Ishikawa (cell line): ENCODE data around the gene GREB1L.

Source experiments
- CEBPB ChIP-seq: IDR thresholded peaks from 2 replicates; pipeline ENCODE4 v1.6.1; 2012
- CREB1 ChIP-seq: IDR thresholded peaks from 2 replicates; pipeline ENCODE4 v1.6.1; 2012; ENCODE audit warnings: low read depth
- EGR1 ChIP-seq: IDR thresholded peaks from 2 replicates; pipeline ENCODE4 v1.6.1; 2012
- EP300 ChIP-seq: IDR thresholded peaks from 2 replicates; pipeline ENCODE4 v1.6.1; 2012; ENCODE audit warnings: borderline replicate concordance
- FOXM1 ChIP-seq: IDR thresholded peaks from 2 replicates; pipeline ENCODE4 v1.6.1; 2012; ENCODE audit warnings: low read depth, borderline replicate concordance
- MAX ChIP-seq: IDR thresholded peaks from 2 replicates; pipeline ENCODE4 v1.6.1; 2012
- NFIC ChIP-seq: IDR thresholded peaks from 2 replicates; pipeline ENCODE4 v1.6.1; 2012
- RAD21 ChIP-seq: IDR thresholded peaks from 2 replicates; pipeline ENCODE4 v1.6.1; 2012; ENCODE audit warnings: low read depth
- REST ChIP-seq: IDR thresholded peaks from 2 replicates; pipeline ENCODE4 v1.6.1; 2012; ENCODE audit warnings: low read depth, mild to moderate bottlenecking
- TAF1 ChIP-seq: IDR thresholded peaks from 2 replicates; pipeline ENCODE4 v1.6.1; 2012; ENCODE audit warnings: low read depth, mild to moderate bottlenecking
- TCF12 ChIP-seq: IDR thresholded peaks from 2 replicates; pipeline ENCODE4 v1.6.1; 2012; ENCODE audit warnings: low read depth
- TEAD4 ChIP-seq: IDR thresholded peaks from 2 replicates; pipeline ENCODE4 v1.6.1; 2012
- YY1 ChIP-seq: IDR thresholded peaks from 2 replicates; pipeline ENCODE4 v1.6.1; 2012; ENCODE audit warnings: low read depth
- ZBTB7A ChIP-seq: IDR thresholded peaks from 2 replicates; pipeline ENCODE4 v1.6.1; 2012; ENCODE audit warnings: low read depth
- TF ChIP-seq, protein P1 (sequence below): IDR thresholded peaks from 2 replicates; pipeline ENCODE4 v1.6.1; 2012

GREB1L gene

GRCh38 chr18:21303445-21303844 is 61.4 kb downstream of the GREB1L start:
- TF ChIP-seq EGR1: no peak
- no peak for TF ChIP-seq CREB1
- TF ChIP-seq NFIC: no peak
- TF ChIP-seq TEAD4: no peak
- TF ChIP-seq YY1: no peak
- no peak for TF ChIP-seq TCF12
- no peak for TF ChIP-seq RAD21
- TF ChIP-seq ZBTB7A: no peak
- no peak for TF ChIP-seq CEBPB
- no peak for TF ChIP-seq EP300

- no peak for TF ChIP-seq CREB1
- TF ChIP-seq ZBTB7A: no peak
- no peak for TF ChIP-seq YY1
- no peak for TF ChIP-seq RAD21
- no peak for TF ChIP-seq CEBPB
These were observed 61.9 kb downstream of the GREB1L start for GRCh38 chr18:21303895-21304294.

- no peak for TF ChIP-seq MAX
- TF ChIP-seq, protein P1, sequence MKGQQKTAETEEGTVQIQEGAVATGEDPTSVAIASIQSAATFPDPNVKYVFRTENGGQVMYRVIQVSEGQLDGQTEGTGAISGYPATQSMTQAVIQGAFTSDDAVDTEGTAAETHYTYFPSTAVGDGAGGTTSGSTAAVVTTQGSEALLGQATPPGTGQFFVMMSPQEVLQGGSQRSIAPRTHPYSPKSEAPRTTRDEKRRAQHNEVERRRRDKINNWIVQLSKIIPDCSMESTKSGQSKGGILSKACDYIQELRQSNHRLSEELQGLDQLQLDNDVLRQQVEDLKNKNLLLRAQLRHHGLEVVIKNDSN: no peak
- TF ChIP-seq RAD21: no peak
- TF ChIP-seq TCF12: no peak
These were observed 63.6 kb downstream of the GREB1L start for GRCh38 chr18:21305621-21306020.

GRCh38 chr18:21306368-21306767 is 64.3 kb downstream of the GREB1L start:
- no peak for TF ChIP-seq EGR1
- TF ChIP-seq TEAD4: no peak
- no peak for TF ChIP-seq YY1
- no peak for TF ChIP-seq RAD21
- TF ChIP-seq EP300: no peak
- no peak for TF ChIP-seq TAF1
- TF ChIP-seq ZBTB7A: no peak
- TF ChIP-seq REST: no peak
- no peak for TF ChIP-seq MAX
- no peak for TF ChIP-seq FOXM1
- TF ChIP-seq CEBPB: no peak
- TF ChIP-seq, protein P1: no peak
- no peak for TF ChIP-seq NFIC
- no peak for TF ChIP-seq TCF12
- TF ChIP-seq CREB1: no peak

- TF ChIP-seq CREB1: no peak
- no peak for TF ChIP-seq TAF1
- TF ChIP-seq TCF12: no peak
- no peak for TF ChIP-seq RAD21
- TF ChIP-seq EGR1: no peak
- TF ChIP-seq FOXM1: no peak
- no peak for TF ChIP-seq CEBPB
These were observed 65.5 kb downstream of the GREB1L start for GRCh38 chr18:21307578-21307977.

DNA sequence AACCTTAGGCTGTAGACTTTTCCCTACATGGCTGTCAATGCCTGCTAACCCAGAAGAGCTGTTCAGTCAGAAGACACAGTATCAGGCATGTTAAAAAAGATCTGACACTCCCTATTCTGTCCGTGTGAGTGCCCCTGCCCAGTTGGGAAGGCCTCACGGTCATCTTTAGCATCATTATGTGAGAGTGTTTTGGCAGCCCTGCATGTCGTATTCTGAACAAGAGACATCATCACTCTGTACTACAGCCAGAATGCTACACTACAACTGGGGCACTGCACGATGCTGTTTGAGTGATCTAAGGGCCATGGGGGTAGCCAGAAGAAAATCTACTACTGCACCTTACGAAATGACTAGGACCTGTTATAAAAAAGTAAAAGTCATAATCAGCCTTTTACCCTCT is 67.2 kb downstream of the GREB1L start:
- TF ChIP-seq FOXM1: no peak
- TF ChIP-seq MAX: no peak
- TF ChIP-seq CEBPB: no peak
- TF ChIP-seq NFIC: no peak
- TF ChIP-seq, protein P1: no peak
- no peak for TF ChIP-seq TEAD4
- no peak for TF ChIP-seq CREB1
- TF ChIP-seq REST: no peak
- no peak for TF ChIP-seq EP300
- no peak for TF ChIP-seq EGR1
- no peak for TF ChIP-seq ZBTB7A
- no peak for TF ChIP-seq RAD21
- no peak for TF ChIP-seq TCF12
- TF ChIP-seq TAF1: no peak
- no peak for TF ChIP-seq YY1
